ENCODE data around the gene KIAA1671.

The KIAA1671 gene

GRCh38 chr22:25028841-25029141 lies 76.3 kb downstream of the KIAA1671 start:
- CTCF ChIA-PET: no interaction called here
- POLR2A ChIA-PET: no interaction called here
- no peak for DNase-seq (ENCODE audit: low read depth, low spot score)

GRCh38 chr22:25029181-25029580 lies 76.7 kb downstream of the KIAA1671 start:
- POLR2A ChIA-PET: no interaction called here

More at GRCh38 chr22:25028841-25029141, 76.3 kb downstream of the KIAA1671 start:
- TF ChIP-seq CTCF (IDR thresholded peaks at IDR 0.05; ENCODE audit: insufficient read depth, low read length, missing control alignments): no peak
- no peak overlapping the region for H3K4me3 ChIP-seq (ENCODE audit: low read depth, low read length)

GRCh38 chr22:25030636-25031035 lies 78.1 kb downstream of the KIAA1671 start:
- ChIA-PET CTCF (no interaction called here), POLR2A (no interaction called here)
- no peak for TF ChIP-seq CTCF (IDR thresholded peaks at IDR 0.05; ENCODE audit: insufficient read depth, low read length, missing control alignments)
- no peak for DNase-seq (ENCODE audit: low read depth, low spot score)
- H3K4me3 ChIP-seq (ENCODE audit: low read depth, low read length): no peak overlapping the region

More at GRCh38 chr22:25029181-25029580, 76.7 kb downstream of the KIAA1671 start:
- no peak overlapping the region for H3K4me3 ChIP-seq (ENCODE audit: low read depth, low read length)
- TF ChIP-seq CTCF (IDR thresholded peaks at IDR 0.05; ENCODE audit: insufficient read depth, low read length, missing control alignments): no peak
- CTCF ChIA-PET: no interaction called here
- DNase-seq (ENCODE audit: low read depth, low spot score): no peak

GRCh38 chr22:25032066-25032465 lies 79.5 kb downstream of the KIAA1671 start:
- H3K4me3 ChIP-seq (ENCODE audit: low read depth, low read length): no peak overlapping the region
- no peak for TF ChIP-seq CTCF (IDR thresholded peaks at IDR 0.05; ENCODE audit: insufficient read depth, low read length, missing control alignments)
- CTCF ChIA-PET: interaction anchor here (1.4 kb wide), 1 partner anchor 17 kb away, joined by 3 read pairs; no protein-coding TSS in a partner anchor
- POLR2A ChIA-PET: no interaction called here
- DNase-seq (ENCODE audit: low read depth, low spot score): no peak

- ChIA-PET POLR2A (no interaction called here), CTCF (interaction anchor here (1.5 to 1.7 kb wide), 2 partner anchors 13 to 15 kb away, joined by 3 to 4 read pairs; no protein-coding TSS in a partner anchor)
- TF ChIP-seq CTCF (IDR thresholded peaks at IDR 0.05; ENCODE audit: insufficient read depth, low read length, missing control alignments): no peak
- no peak overlapping the region for H3K4me3 ChIP-seq (ENCODE audit: low read depth, low read length)
- DNase-seq (ENCODE audit: low read depth, low spot score): no peak
Measured at GRCh38 chr22:25035715-25036114, 83.2 kb downstream of the KIAA1671 start.

GRCh38 chr22:25038239-25038638 lies 85.7 kb downstream of the KIAA1671 start:
- CTCF ChIA-PET: interaction anchor here (0.7 kb wide), 1 partner anchor 11 kb away, joined by 3 read pairs; no protein-coding TSS in a partner anchor
- POLR2A ChIA-PET: no interaction called here
- TF ChIP-seq CTCF (IDR thresholded peaks at IDR 0.05; ENCODE audit: insufficient read depth, low read length, missing control alignments): no peak
- no peak overlapping the region for H3K4me3 ChIP-seq (ENCODE audit: low read depth, low read length)
- no peak for DNase-seq (ENCODE audit: low read depth, low spot score)
